Colonic mucosa (tissue), 4 donors: ENCODE data around the gene BTBD2. TPM values are rescaled to one million over a fixed set of nuclear protein-coding genes. Genes with fewer than 3 reads are reported as not detected.

ENCODE experiments used
- DNase-seq: peaks from one replicate; pipeline ENCODE4 v3.0.0-alpha.2; 2020
- H3K27ac ChIP-seq: fragments of 200-600 bp; one replicate; pipeline ENCODE4 v1.8.0; 2021
- H3K27me3 ChIP-seq: fragments of 200-600 bp; one replicate; pipeline ENCODE4 v1.8.0; 2021
- H3K36me3 ChIP-seq: fragments of 200-600 bp; one replicate; pipeline ENCODE4 v1.8.0; 2021
- H3K4me1 ChIP-seq: fragments of 200-600 bp; one replicate; pipeline ENCODE4 v1.8.0; 2021; ENCODE audit warnings: mild to moderate bottlenecking
- H3K4me3 ChIP-seq: fragments of 200-600 bp; one replicate; pipeline ENCODE4 v1.8.0; 2021
- H3K9ac ChIP-seq, 2 donors: one replicate each; pipeline ENCODE4 v1.7.0; 2013; ENCODE audit warnings: control low read depth in 2 of 2, low read depth in 2 of 2, low read length in 2 of 2
- H3K9me3 ChIP-seq: fragments of 200-600 bp; one replicate; pipeline ENCODE4 v1.8.0; 2021
- CTCF ChIP-seq: fragments of 200-600 bp; IDR thresholded peaks from one replicate; pipeline ENCODE4 v1.8.0; 2022; ENCODE audit warnings: antibody characterized with exemption, mild to moderate bottlenecking
- intact Hi-C: fragments of 100-400 bp; cut with DNase I; formaldehyde crosslinking; loops from one replicate; pipeline ENCODE4 v1.14.1; 2022
- total RNA-seq, 2 donors: library from RNA; stranded (reverse); fragmentation: NEBNext Ultra II Directional in 1 of 2; extraction: Animal tissue kit (Norgen Biotek cat#: 25700) in 1 of 2; gene quantifications; one replicate each; pipeline ENCODE4 v1.2.1, GENCODE V29; 2021
- donor health status: healthy.
- donor health status: DM: no; HTN: no; CAD: no.
- donor health status: DM: no; HTN: no; CAD: no.

BTBD2 gene
- total RNA-seq, 2 donors from 2014 or later = 74.5 to 81.5 TPM

- Histone ChIP-seq H3K27me3 (no peaks in the 10 kb centered on the region), H3K27ac (no peak overlapping the region), H3K36me3 (no peaks in the 10 kb centered on the region), H3K9me3 (no peaks in the 10 kb centered on the region), H3K9ac (no peak overlapping the region), H3K4me3 (no peak overlapping the region), H3K4me1 (no peaks in the 10 kb centered on the region)
- DNase-seq = no peak
- intact Hi-C loops = no loop called here
- TF ChIP-seq CTCF = no peak
Observed at GRCh38 chr19:1956868-1957492, 58.5 kb downstream of the BTBD2 start.

GRCh38 chr19:1956122-1956494 is 59.4 kb downstream of the BTBD2 start:
- H3K9me3 ChIP-seq = no peaks in the 10 kb centered on the region
- intact Hi-C loops = no loop called here
- no peaks in the 10 kb centered on the region for H3K36me3 ChIP-seq
- H3K27me3 ChIP-seq = no peaks in the 10 kb centered on the region
- DNase-seq = no peak
- no peak overlapping the region for H3K4me3 ChIP-seq
- no peaks in the 10 kb centered on the region for H3K4me1 ChIP-seq
- H3K27ac ChIP-seq = no peak overlapping the region
- no peak overlapping the region for H3K9ac ChIP-seq
- no peak for TF ChIP-seq CTCF

GRCh38 chr19:1955171-1956121 is 60.1 kb downstream of the BTBD2 start:
- Histone ChIP-seq H3K4me1 (no peaks in the 10 kb centered on the region), H3K9ac (no peak overlapping the region), H3K9me3 (no peaks in the 10 kb centered on the region), H3K27me3 (no peaks in the 10 kb centered on the region), H3K4me3 (no peak overlapping the region), H3K27ac (no peak overlapping the region), H3K36me3 (no peaks in the 10 kb centered on the region)
- intact Hi-C loops = no loop called here
- no peak for TF ChIP-seq CTCF
- no peak for DNase-seq

GRCh38 chr19:1954532-1954933 is 61.0 kb downstream of the BTBD2 start:
- Histone ChIP-seq H3K27me3 (no peaks in the 10 kb centered on the region), H3K27ac (no peak overlapping the region), H3K4me3 (no peak overlapping the region), H3K4me1 (no peaks in the 10 kb centered on the region), H3K36me3 (no peaks in the 10 kb centered on the region), H3K9ac (no peak overlapping the region), H3K9me3 (no peaks in the 10 kb centered on the region)
- DNase-seq = no peak
- intact Hi-C loops = no loop called here
- TF ChIP-seq CTCF = no peak

- TF ChIP-seq CTCF = no peak
- Histone ChIP-seq H3K9me3 (no peaks in the 10 kb centered on the region), H3K27me3 (no peaks in the 10 kb centered on the region), H3K9ac (no peak overlapping the region), H3K27ac (no peak overlapping the region), H3K4me1 (no peaks in the 10 kb centered on the region), H3K36me3 (no peaks in the 10 kb centered on the region), H3K4me3 (no peak overlapping the region)
- DNase-seq = no peak
- intact Hi-C loops = no loop called here
Observed at GRCh38 chr19:1953441-1954094, 61.9 kb downstream of the BTBD2 start.
